GM18870 (cell line): ENCODE results near the gene LHB.
"Not testable (repeated sequence)": the region's sequence is repeated elsewhere in the genome, so short reads cannot be mapped to it uniquely, and the experiment has no call there.

ENCODE experiments used
- ATAC-seq: cut with Tn5 transposase; IDR thresholded peaks from one replicate; pipeline ENCODE4 v1.9.1; 2021; ENCODE audit warnings: moderate library complexity; ENCODE audit not compliant: unreplicated experiment

LHB gene

DNA sequence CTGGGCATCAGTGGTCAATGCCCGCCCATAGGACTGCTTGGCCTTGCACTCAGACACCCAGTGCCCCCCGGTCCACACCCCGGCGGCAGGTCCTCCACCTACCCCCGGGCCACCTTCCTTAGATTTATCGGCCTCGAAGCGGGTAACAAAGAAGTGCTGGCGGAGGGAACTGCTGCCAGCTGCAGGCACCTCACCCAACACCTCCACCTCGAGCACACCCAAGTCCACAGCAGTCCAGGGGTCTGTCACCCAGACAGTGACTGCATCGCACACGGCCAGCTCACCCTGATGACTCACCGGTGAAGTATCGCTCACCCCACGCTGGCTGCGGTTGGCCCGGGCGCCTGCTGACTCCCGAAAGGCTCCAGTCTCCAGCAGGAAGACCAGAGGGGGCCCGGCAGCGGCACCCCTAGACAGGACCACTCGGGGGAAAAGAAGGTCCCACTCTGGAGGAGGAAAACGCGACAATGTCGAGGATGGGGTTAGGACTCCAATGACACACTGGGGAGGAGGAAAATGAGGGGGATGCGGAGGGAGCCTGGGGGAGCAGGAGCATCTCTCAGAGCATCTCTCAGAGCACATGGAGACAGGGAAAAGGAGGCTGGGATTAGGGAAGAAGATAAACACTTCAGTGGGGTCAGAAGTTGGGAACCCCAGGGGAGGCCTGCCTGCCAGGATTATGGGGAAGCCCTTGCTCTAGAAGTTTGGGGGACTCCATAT, 21.8 kb upstream of the LHB start:
- ATAC-seq, result not testable (repeated sequence)

DNA sequence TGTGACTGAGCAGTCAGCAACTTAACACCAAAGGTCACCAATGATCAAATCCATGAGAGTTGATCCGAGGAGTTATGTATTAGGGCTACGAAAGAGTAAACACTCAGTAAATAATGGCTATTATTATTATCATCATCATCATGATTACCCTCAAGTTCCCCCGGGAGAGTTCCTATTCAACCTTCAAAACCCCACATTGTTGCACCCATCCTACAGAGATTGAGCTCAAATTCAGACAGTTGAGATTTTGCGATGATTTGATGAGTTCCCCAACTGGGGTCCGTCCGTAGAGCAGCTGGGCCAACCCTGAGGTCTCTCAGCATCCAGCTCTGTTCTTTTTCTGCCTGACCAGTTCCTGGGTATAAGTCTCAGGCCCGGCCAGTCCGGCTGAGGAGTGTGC, 21.2 kb upstream of the LHB start:
- not testable (repeated sequence) for ATAC-seq

DNA sequence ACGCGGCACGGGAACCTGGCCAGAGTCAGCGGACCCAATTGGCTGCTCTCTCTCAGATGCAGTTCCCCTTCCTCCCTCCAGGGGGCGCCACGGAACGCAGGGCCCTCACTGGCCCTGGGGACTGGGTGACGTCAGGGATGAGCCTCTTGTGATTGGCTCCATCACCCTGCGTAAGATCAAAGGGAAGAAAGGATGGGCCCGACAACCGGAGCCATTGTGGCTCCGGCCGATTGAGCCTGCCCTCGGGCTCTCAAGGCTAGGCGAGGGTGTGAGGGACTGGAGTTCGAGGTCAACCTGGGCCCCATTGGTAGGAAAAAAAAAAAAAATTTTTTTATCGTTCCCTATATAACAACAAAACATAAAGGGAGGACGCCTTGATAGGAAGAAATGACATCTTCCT, 19.9 kb upstream of the LHB start, which contains the start of gene CGB1:
Gene CGB1, minus strand, starts transcription at position 81 of the 400 bp plus-strand sequence. CDS start 184 bp downstream, outside the sequence.
- ATAC-seq, result not testable (repeated sequence)

- not testable (repeated sequence) for ATAC-seq
These were observed 14.9 kb upstream of the LHB start, which contains the start of gene CGB2 for GRCh38 chr19:49031642-49032301. Gene CGB2, plus strand, starts transcription at chr19:49031890. Its CDS starts 206 bp downstream, at chr19:49032096.

- ATAC-seq, result not testable (repeated sequence)
These were observed 13.4 kb upstream of the LHB start for GRCh38 chr19:49030323-49030722.

DNA sequence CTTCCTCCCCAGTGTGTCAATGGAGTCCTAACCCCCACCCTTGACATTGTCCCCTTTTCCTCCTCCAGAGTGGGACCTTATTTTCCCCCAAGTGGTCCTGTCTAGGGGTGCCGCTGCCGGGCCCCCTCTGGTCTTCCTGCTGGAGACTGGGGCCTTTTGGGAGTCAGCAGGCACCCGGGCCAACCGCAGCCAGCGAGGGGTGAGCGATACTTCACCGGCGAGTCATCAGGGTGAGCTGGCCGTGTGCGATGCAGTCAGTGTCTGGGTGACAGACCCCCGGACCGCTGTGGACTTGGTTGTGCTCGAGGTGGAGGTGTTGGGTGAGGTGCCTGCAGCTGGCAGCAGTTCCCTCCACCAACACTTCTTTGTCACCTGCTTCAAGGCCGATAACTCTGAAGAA, 12.9 kb upstream of the LHB start:
- ATAC-seq, result not testable (repeated sequence)

DNA sequence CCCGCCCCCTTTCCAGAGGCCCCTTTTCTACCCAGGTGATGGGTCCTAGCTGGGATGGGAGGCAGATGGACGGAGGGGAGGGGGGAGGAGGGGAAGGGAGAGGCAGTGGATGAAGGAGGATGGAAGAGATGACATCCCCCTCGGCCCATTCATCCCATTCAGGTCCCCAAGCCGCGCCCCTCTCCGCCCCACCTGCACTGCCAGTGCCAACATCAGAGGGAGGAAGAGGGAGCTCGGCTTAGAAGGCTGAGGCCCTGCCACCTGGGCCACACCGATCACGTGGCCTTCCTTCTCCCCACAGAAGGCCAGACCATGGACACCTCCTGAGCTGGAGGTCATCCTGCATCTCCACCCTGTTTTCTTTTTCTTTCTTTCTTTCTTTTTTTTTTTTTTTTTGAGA, 11.8 kb upstream of the LHB start:
- ATAC-seq, result not testable (repeated sequence)

DNA sequence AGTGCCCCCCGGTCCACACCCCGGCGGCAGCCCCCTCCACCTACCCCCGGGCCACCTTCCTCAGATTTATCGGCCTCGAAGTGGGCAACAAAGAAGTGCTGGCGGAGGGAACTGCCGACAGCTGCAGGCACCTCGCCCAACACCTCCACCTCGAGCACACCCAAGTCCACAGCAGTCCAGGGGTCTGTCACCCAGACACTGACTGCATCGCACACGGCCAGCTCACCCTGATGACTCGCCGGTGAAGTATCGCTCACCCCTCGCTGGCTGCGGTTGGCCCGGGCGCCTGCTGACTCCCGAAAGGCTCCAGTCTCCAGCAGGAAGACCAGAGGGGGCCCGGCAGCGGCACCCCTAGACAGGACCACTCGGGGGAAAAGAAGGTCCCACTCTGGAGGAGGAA, 8.7 kb upstream of the LHB start:
- ATAC-seq, result not testable (repeated sequence)

DNA sequence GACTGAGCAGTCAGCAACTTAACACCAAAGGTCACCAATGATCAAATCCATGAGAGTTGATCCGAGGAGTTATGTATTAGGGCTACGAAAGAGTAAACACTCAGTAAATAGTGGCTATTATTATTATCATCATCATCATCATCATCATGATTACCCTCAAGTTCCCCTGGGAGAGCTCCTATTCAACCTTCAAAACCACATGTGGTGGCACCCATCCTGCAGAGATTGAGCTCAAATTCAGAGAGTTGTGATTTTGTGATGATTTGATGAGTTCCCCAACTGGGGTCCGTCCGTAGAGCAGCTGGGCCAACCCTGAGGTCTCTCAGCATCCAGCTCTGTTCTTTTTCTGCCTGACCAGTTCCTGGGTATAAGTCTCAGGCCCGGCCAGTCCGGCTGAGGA, 8.2 kb upstream of the LHB start:
- ATAC-seq, result not testable (repeated sequence)

- not testable (repeated sequence) for ATAC-seq
These were observed 7.3 kb upstream of the LHB start, which contains the start of gene CGB3 for GRCh38 chr19:49024233-49024632. Gene CGB3, minus strand, starts transcription at chr19:49024333. Its CDS starts 362 bp downstream, at chr19:49023971.

DNA sequence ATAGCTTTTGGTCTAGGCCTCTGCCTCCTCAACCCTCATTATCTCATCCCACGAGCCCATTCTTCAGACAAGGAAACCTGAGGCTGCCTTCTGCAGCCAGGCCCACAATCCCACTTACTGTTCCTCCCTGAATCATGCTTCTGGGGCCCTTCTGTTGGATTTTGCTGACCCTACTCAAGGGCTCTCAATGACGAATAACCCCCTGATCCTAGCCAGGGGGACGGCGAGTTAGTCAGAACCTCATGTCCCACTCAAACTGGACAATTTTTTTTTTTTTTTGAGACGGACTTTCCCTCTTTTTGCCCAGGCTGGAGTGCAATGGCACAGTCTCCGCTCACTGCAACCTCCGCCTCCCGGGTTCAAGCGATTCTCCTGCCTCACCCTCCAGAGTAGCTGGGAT, 5.2 kb upstream of the LHB start:
- ATAC-seq, result no peak

- ATAC-seq, result no peak
These were observed 4.3 kb upstream of the LHB start for GRCh38 chr19:49020931-49021895.

DNA sequence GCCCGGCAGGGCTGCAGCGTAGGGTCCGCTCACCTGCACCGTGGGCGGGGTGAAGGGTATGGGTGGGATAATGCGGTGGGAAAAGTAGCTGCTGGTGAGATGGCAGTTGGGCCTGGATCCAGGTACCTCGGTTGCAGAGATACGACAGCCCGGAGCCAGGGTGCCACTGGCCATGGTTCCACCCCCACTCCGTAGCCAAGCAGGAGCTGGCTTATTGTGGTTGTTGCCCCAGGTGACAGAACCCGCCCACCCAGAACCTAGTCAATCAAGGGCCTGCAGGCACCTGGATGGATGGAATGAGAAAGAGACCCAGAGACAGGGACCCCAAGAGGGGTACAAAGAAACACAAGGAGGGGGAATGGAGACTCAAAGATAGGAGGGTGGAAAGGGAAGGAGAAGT, 3.5 kb upstream of the LHB start:
- no peak for ATAC-seq

DNA sequence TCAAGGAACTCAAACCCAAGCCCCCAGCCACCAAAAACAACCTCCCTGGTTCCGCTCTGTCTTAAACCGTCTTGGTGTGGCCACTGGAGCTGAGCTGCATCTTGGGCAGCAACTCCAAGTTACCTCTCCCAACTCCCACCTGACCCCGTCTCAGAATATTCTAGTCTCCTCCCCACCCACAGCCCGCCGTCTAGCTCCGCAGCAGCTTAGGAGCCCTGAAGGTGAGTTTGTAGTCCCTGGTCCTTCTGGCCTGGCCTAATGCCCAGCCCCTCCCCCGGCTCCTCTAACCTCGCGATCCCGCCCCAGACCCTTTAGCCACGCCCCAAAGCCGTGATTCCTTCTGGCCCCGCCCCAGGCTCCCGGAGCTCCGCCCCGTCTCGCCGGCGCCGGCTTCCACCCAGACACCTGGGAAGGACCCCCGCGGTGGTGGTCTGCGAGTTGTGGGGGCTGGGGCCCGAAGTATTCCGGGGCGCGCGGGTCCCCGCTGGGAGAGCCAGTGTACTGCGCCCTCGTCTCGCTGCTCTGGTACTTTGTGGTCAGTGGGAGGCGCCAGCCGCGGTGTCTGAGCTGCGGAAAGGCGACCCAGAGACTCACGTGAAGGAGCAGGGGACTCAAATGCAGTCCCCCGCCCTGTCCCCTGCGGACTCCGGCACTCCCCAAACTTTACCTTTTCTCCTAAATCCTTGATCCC, 2.5 kb upstream of the LHB start:
- no peak for ATAC-seq

DNA sequence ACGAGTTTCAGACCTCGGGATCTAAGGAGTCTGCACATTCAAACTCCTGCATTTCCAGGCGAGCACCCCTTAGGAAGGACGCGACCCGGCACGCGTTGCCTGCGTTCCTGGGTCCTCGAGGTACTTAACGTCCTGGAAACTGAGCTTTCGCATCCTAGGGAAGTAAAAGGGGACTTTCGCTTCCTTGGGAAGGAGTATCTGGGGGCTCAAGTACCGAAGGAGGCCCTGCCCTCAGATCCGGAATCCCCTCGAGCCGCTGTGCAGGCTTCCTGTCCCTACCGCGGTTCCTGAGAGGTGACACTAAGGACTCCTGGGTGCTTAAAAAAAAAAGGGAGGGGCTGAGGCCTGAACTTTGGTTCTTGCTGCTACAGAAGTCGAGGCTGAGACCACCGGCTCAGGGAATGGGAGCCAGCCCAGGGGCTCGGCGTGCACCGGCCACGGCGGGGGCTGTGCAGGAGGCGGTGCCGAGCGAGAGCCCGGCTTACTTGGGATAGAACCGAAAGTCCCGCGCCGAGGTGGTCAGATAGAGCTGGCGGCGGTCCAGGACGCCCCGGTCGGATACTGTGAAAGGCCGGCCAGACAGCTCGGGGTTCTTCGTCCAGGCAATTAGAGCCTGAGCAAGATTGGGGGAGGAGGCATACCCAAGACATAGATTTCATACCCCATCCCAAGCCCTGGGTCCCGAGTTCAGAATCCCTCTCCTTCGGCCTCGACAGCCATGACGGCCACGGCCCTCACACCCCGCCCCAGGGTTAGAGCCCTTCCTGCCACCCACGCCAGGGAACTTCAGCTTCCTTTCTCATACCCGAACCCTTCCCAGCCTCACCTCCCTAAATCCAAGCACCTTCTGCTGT, 1.7 kb upstream of the LHB start:
- not testable (repeated sequence) for ATAC-seq

DNA sequence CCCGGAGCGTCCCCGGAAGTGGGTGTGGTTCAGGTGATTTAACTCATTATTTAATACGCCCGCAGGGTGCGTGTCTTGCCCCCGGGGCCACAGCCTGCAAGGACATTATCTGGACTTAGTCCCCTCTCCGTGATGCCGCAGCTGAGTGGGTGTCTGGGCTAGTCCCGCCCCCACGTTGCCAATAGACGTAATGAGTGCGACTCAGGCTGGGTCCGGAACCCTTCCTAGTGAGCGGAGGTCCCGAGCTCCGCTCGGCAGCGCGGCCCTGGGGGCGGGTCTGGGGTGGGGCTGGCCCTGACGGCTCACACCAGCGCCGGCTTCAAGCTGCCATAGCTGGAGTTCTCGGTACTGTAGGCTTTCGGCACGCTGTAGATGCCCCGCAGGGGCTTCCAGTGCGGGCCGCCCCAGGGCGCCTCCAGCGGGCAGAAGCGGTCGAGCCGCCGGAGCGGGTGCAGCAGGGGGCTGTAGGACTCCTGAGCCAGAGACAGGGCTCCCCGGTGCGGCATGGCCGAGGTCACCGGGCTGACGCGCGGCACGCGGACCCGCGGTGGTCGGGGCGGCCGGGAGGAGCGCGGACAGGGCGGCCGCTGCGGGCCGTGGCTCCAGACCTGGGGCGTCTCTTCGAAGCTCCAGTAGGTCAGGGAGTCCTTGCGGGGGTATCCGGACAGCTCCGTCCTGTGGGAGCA, 918 bp upstream of the LHB start:
- no peak for ATAC-seq

DNA sequence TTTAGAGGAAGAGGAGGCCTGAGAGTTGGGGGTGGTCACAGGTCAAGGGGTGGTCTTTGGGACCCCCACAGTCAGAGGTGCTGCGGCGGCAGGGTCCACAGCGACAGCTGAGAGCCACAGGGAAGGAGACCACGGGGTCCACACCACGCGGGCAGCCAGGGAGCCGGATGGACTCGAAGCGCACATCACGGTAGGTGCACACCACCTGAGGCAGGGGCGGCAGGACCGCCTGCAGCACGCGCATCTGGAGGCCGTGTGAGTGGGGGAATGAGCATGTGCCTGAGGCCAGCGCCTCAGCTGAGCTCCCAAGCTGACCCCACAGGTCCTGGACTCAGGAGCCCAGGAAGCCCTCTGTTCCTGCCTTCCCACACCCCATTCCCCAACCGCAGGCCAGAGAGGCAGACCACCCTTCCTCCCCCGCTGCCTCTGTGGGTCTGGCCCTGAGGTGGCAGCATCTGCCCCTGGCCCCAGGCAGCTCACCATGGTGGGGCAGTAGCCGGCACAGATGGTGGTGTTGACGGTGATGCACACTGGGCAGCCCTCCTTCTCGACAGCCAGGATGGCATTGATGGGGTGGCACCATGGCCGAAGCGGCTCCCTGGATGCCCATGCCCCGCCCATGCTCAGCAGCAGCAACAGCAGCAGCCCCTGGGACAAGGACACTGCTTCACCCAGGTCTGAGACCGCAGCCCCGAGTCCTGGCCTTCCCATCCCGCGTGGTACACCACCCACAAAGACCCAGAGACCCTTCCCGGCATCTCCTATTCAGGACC, 638 bp downstream of the LHB start:
- ATAC-seq, result no peak

GRCh38 chr19:49014870-49015255, 2.0 kb downstream of the LHB start:
- no peak for ATAC-seq
